ENCODE measurements around the gene RIPK3. TPM values are rescaled to one million over a fixed set of nuclear protein-coding genes. Genes with fewer than 3 reads are reported as not detected.

RIPK3 gene
- polyA plus RNA-seq, 1 of the 3 experiments (the other 2 are of a cell fraction), result not detected

- 0 out of 2 replicates have a peak, but pooled peaks have one; percentile 31 for TF ChIP-seq USF1 (IDR thresholded peaks at IDR 0.05; ENCODE audit: borderline replicate concordance, low read depth)
- TF ChIP-seq REST (IDR thresholded peaks at IDR 0.05; ENCODE audit: low read depth, low read length), result no peak
- TF ChIP-seq GATA2 (CRISPR knock-in tag; IDR thresholded peaks at IDR 0.05), result no peak
- TF ChIP-seq RFX5 (IDR thresholded peaks at IDR 0.05; ENCODE audit: low read length), result 0 out of 2 replicates have a peak, but pooled peaks have one; percentile 21
- peak; percentile 52 for TF ChIP-seq TAF1 (IDR thresholded peaks at IDR 0.05; ENCODE audit: borderline replicate concordance, low read depth, low read length)
Observed at GRCh38 chr14:24366721-24367513, 27.1 kb upstream of the RIPK3 start (continued).

- Histone ChIP-seq H3K4me3 (ENCODE audit: low read depth in 2 of 2, low read length in 1 of 2) (peak overlapping the region; percentile 85 to 86), H3F3A (replicated peaks; ENCODE audit: insufficient read depth) (peaks cover 23% of the 10 kb centered on the region), H3K4me1 (ENCODE audit: control insufficient read depth in 1 of 2, insufficient read depth in 2 of 2, low read depth in 1 of 2, low read length in 1 of 2) (peaks cover 14 to 25% of the 10 kb centered on the region in 2 experiments; a peak in 3 of 4 replicates), H3K9ac (peak overlapping the region; percentile 62), H3K27me3 (ENCODE audit: insufficient read depth) (no peaks in the 10 kb centered on the region), H2AFZ (ENCODE audit: low read depth) (peak overlapping the region; percentile 93), H4K20me1 (ENCODE audit: insufficient read depth) (no peaks in the 10 kb centered on the region), H3K36me3 (replicated peaks in 1 of 2; ENCODE audit: control insufficient read depth in 1 of 2, insufficient read depth in 2 of 2, low read length in 1 of 2) (no peaks in the 10 kb centered on the region), H3K9me3 (no peaks in the 10 kb centered on the region), H3K27ac (ENCODE audit: low read depth in 2 of 2, low read length in 1 of 2) (peak overlapping the region; percentile 93 to 99), H3K9me2 (no peaks in the 10 kb centered on the region), H3K4me2 (peak overlapping the region; percentile 100), H3K79me2 (ENCODE audit: insufficient read depth) (no peaks in the 10 kb centered on the region)
- ChIA-PET POLR2A (interaction anchor here (0.8 to 2.3 kb wide), 8 partner anchors 24 to 133 kb away, joined by 3 to 37 read pairs (median 4); partner anchors contain the start of genes CBLN3, KHNYN and SDR39U1), CTCF (interaction anchor here (0.7 to 2.4 kb wide), 33 partner anchors 9 to 143 kb away, joined by 3 to 275 read pairs (median 11); partner anchors contain the start of genes CBLN3, CIDEB, KHNYN and LTB4R2)
- no peak for DNase-seq
- TF ChIP-seq CHD2 (IDR thresholded peaks at IDR 0.05; ENCODE audit: low read length, partially characterized antibody) (no peak), SIN3A (IDR thresholded peaks at IDR 0.05; ENCODE audit: borderline replicate concordance, low read depth, low read length) (no peak), MXI1 (IDR thresholded peaks at IDR 0.05; ENCODE audit: low read depth, low read length) (peak; percentile 6; the same call in 1 of the 2 replicates), REST (IDR thresholded peaks at IDR 0.05; ENCODE audit: low read depth, low read length) (no peak), GATA2 (CRISPR knock-in tag; IDR thresholded peaks at IDR 0.05) (no peak)
- 3% methylated on average over 13 of the region's 16 CpGs for WGBS (ENCODE audit: low lambda C conversion rate)
Observed at GRCh38 chr14:24366413-24366720, 26.6 kb upstream of the RIPK3 start.

All from SK-N-SH (cell line).